ENCODE results near the gene GPR152. TPM values are rescaled to one million over a fixed set of nuclear protein-coding genes. Genes with fewer than 3 reads are reported as not detected.

GPR152 gene
- total and polyA plus RNA-seq, 2 of the 8 experiments (the other 6 are each of a cell fraction or from before 2014, with no cell fraction given): not detected

DNA sequence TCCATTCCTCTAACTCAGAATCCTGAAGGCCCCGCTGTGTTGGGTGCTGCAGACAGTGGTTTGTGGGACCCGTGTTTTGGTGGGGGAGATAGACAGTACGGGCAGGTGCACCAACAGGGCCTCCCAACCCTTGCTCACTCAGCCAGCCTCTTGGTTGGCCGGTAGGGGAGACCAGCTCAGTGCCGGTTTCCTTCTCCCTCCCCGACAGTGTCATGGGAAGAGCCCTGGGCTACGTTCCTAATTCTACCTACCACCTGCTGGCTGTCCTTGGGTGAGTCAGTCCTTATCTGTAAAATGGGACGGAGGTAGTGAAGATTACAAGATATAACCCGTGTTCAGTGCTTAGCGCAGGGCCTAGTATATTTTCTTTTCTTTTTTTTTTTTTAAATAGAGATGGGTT, 10.7 kb upstream of the GPR152 start:
- Histone ChIP-seq H2BK120ac (replicated peaks; ENCODE audit: low read depth, low read length) (no peak overlapping the region), H2AK5ac (ENCODE audit: low read depth, low read length) (no peak overlapping the region), H3K23ac (ENCODE audit: insufficient read length) (no peak overlapping the region), H3K9ac (replicated peaks in 1 of 4; ENCODE audit: extremely low read depth in 1 of 4, low read depth in 3 of 4, low read length in 3 of 4) (no peak overlapping the region), H2BK15ac (ENCODE audit: low read length) (no peak overlapping the region), H3K9me3 (ENCODE audit: insufficient read depth in 2 of 2, low read depth in 1 of 2, low read length in 1 of 2) (no peaks in the 10 kb centered on the region), H3K79me2 (ENCODE audit: control insufficient read depth in 1 of 2, insufficient read depth in 2 of 2, low read length in 2 of 2) (peaks cover 0 to 3% of the 10 kb centered on the region in 2 experiments; a peak in 2 of 4 replicates), H2BK12ac (ENCODE audit: low read depth, low read length) (no peak overlapping the region), H2BK5ac (ENCODE audit: low read depth, low read length) (no peak overlapping the region), H4K91ac (replicated peaks; ENCODE audit: insufficient read length, low read length) (no peak overlapping the region), H2BK20ac (ENCODE audit: low read length) (no peak overlapping the region), H3K14ac (ENCODE audit: insufficient read length) (no peak overlapping the region), H3K23me2 (ENCODE audit: low read depth, low read length) (peaks cover 6% of the 10 kb centered on the region), H3K4me2 (ENCODE audit: insufficient read depth in 1 of 2, low read depth in 2 of 2, low read length in 2 of 2) (no peak overlapping the region), H3K27me3 (replicated peaks in 1 of 4; ENCODE audit: control insufficient read depth in 3 of 4, extremely low read depth in 1 of 4, insufficient read depth in 3 of 4, low read length in 3 of 4) (no peaks in the 10 kb centered on the region), H3K4me1 (replicated peaks in 1 of 4; ENCODE audit: control insufficient read depth in 3 of 4, insufficient read depth in 4 of 4, low read length in 3 of 4) (peaks cover 2 to 12% (median 6%) of the 10 kb centered on the region in 4 experiments; a peak in 6 of 7 replicates), H3K56ac (replicated peaks; ENCODE audit: insufficient read length, low read depth, low read length) (no peak overlapping the region), H4K8ac (ENCODE audit: extremely low read depth, insufficient read depth, low read length) (no peak overlapping the region), H3K79me1 (ENCODE audit: low read depth, low read length) (peaks cover 2% of the 10 kb centered on the region), H4K5ac (ENCODE audit: insufficient read length, low read depth, low read length) (no peak overlapping the region), H3K36me3 (ENCODE audit: control insufficient read depth in 2 of 4, insufficient read depth in 4 of 4, low read length in 3 of 4) (no peaks in the 10 kb centered on the region), H2AFZ (ENCODE audit: low read length) (no peak overlapping the region), H4K20me1 (replicated peaks in 1 of 2; ENCODE audit: control insufficient read depth in 1 of 2, insufficient read depth in 2 of 2, low read length in 2 of 2) (peaks cover 0 to 3% of the 10 kb centered on the region in 2 experiments), H3K4ac (replicated peaks; ENCODE audit: insufficient read length, low read depth, low read length) (no peak overlapping the region), H3K18ac (ENCODE audit: extremely low read depth, low read length) (no peak overlapping the region), H3K4me3 (ENCODE audit: extremely low read depth in 1 of 4, insufficient read depth in 2 of 4, low read depth in 3 of 4, low read length in 4 of 4) (no peak overlapping the region), H3K27ac (ENCODE audit: low read depth, low read length) (no peak overlapping the region)
- POLR2A ChIA-PET (ENCODE audit: partially characterized antibody): interaction anchor here (1.0 kb wide), 1 partner anchor 24 kb away, joined by 4 read pairs; no protein-coding TSS in a partner anchor
- no peak for FAIRE-seq
- DNase-seq (ENCODE audit: low read depth in 1 of 2, low spot score in 2 of 2): no peak
- 92% methylated on average over 7 of the region's 10 CpGs; no CpG with 5 or more reads in 1 of the 2 experiments for WGBS, 2 experiments (ENCODE audit: extremely low coverage in 1 of 2, insufficient coverage in 1 of 2, insufficient read length in 1 of 2, insufficient replicate concordance in 2 of 2, low coverage in 1 of 2, low lambda C conversion rate in 2 of 2, missing lambda C conversion rate in 1 of 2)
- CTCF ChIA-PET (ENCODE audit: partially characterized antibody): interaction anchor here (0.7 to 1.0 kb wide), 3 partner anchors 20 to 152 kb away, joined by 3 to 4 read pairs (median 3); partner anchors contain the start of gene CORO1B
- TF ChIP-seq ZNF274 (IDR thresholded peaks at IDR 0.05; ENCODE audit: borderline replicate concordance, extremely low read depth, low read length) (no peak), POLR2AphosphoS5 (IDR thresholded peaks at IDR 0.05; ENCODE audit: low read depth, low read length) (no peak), CBX5 (IDR thresholded peaks at IDR 0.05; ENCODE audit: low read depth, low read length) (no peak)

All from H1 (cell line).